Spleen (tissue), 7 donors: Measurements from ENCODE around the gene GALNT13.

Source experiments
- POLR2AphosphoS5 ChIP-seq, 3 donors: sonication (generic); formaldehyde crosslinking; IDR thresholded peaks; one replicate each; pipeline ENCODE4 v1.5.1; 2017; ENCODE audit warnings: antibody characterized with exemption in 3 of 3
- TF ChIP-seq, protein P1 (sequence below), 11 experiments: fragments of 200-600 bp in 7 of 11; fragments of 450-650 bp in 4 of 11; sonication (generic) in 4 of 11; IDR thresholded peaks in 8 of 11; conservative IDR thresholded peaks in 3 of 11; 1 replicate in 7 of 11; 2 replicates in 4 of 11; pipeline versions ENCODE4 v1.4.0 to v1.8.0; 2016 to 2021; ENCODE audit warnings: antibody characterized with exemption in 11 of 11, inconsistent platforms in 4 of 11, mild to moderate bottlenecking in 1 of 11
- donor health status: DM: no; HTN: no; CAD: no; lungs with moderate emphysema.
- donor health status: DM: no; HTN: no; CAD: no.
- donor health status: DM: no; HTN: no; CAD: no.

GRCh38 chr2:154391051-154391450 is 519.3 kb downstream of the GALNT13 start:
- TF ChIP-seq, protein P1, sequence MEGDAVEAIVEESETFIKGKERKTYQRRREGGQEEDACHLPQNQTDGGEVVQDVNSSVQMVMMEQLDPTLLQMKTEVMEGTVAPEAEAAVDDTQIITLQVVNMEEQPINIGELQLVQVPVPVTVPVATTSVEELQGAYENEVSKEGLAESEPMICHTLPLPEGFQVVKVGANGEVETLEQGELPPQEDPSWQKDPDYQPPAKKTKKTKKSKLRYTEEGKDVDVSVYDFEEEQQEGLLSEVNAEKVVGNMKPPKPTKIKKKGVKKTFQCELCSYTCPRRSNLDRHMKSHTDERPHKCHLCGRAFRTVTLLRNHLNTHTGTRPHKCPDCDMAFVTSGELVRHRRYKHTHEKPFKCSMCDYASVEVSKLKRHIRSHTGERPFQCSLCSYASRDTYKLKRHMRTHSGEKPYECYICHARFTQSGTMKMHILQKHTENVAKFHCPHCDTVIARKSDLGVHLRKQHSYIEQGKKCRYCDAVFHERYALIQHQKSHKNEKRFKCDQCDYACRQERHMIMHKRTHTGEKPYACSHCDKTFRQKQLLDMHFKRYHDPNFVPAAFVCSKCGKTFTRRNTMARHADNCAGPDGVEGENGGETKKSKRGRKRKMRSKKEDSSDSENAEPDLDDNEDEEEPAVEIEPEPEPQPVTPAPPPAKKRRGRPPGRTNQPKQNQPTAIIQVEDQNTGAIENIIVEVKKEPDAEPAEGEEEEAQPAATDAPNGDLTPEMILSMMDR (IDR thresholded peaks at IDR 0.05 in 8 of 11, conservative IDR thresholded peaks at IDR 0.05 in 3 of 11): no peak
- no peak for TF ChIP-seq POLR2AphosphoS5 (IDR thresholded peaks at IDR 0.05)
